Duodenal mucosa (tissue), 2 donors: ENCODE data around the gene MUC5B.

Source experiments
- H3K27ac ChIP-seq: one replicate; pipeline ENCODE4 v1.7.0; 2013; ENCODE audit warnings: low read depth, low read length
- H3K27me3 ChIP-seq, 2 donors: one replicate each; pipeline ENCODE4 v1.7.0; 2013; ENCODE audit warnings: low read length in 2 of 2, control low read depth in 1 of 2; ENCODE audit not compliant: insufficient read depth in 2 of 2, control insufficient read depth in 1 of 2
- H3K36me3 ChIP-seq, 2 donors: one replicate each; pipeline ENCODE4 v1.7.0; 2013; ENCODE audit warnings: low read length in 2 of 2, control low read depth in 1 of 2; ENCODE audit not compliant: insufficient read depth in 2 of 2, control insufficient read depth in 1 of 2
- H3K4me1 ChIP-seq, 2 donors: one replicate each; pipeline ENCODE4 v1.7.0; 2013; ENCODE audit warnings: low read length in 2 of 2, control low read depth in 1 of 2; ENCODE audit not compliant: insufficient read depth in 2 of 2, control insufficient read depth in 1 of 2
- H3K4me3 ChIP-seq, 2 donors: one replicate each; pipeline ENCODE4 v1.7.0; 2013; ENCODE audit warnings: low read length in 2 of 2, low read depth in 1 of 2
- H3K9ac ChIP-seq, 2 donors: one replicate each; pipeline ENCODE4 v1.7.0; 2013; ENCODE audit warnings: low read length in 2 of 2, low read depth in 1 of 2
- H3K9me3 ChIP-seq, 2 donors: one replicate each; pipeline ENCODE4 v1.7.0; 2013; ENCODE audit warnings: low read length in 2 of 2, control low read depth in 1 of 2; ENCODE audit not compliant: control insufficient read depth in 1 of 2

Gene MUC5B

GRCh38 chr11:1234054-1234720 is 11.3 kb downstream of the MUC5B start:
- no peak overlapping the region for H3K4me3 ChIP-seq
- no peak overlapping the region for H3K27ac ChIP-seq
- H3K36me3 ChIP-seq: no peaks in the 10 kb centered on the region
- no peak overlapping the region for H3K9ac ChIP-seq
- no peaks in the 10 kb centered on the region for H3K9me3 ChIP-seq
- peaks cover 0 to 4% of the 10 kb centered on the region in 2 donors for H3K4me1 ChIP-seq
- no peaks in the 10 kb centered on the region for H3K27me3 ChIP-seq

DNA sequence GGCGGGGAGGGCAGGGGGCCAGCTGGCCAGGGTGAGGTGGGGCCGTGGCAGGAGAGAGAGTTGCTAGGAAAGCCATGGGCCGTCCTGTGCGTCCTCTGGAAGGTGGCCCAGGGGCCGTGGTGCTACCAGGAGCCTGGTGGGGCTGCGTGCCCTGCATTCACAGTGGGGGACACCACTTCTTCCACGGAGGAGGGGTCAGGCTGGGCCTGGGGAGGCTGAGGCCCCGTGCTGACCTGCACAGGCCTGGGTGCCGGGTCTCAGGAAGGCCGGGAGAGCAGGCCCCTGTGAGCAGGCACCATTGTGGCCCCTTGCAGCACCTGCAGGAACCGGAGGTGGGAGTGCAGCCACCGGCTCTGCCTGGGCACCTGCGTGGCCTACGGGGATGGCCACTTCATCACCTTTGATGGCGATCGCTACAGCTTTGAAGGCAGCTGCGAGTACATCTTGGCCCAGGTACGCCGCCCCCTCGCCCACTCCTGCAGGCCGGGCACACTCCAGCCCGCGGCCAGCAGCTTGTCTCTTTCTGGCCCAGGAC is 12.0 kb downstream of the MUC5B start:
- Histone ChIP-seq H3K9me3 (no peaks in the 10 kb centered on the region), H3K27ac (no peak overlapping the region), H3K4me3 (no peak overlapping the region), H3K27me3 (no peaks in the 10 kb centered on the region), H3K36me3 (no peaks in the 10 kb centered on the region), H3K4me1 (peaks cover 0 to 4% of the 10 kb centered on the region in 2 donors), H3K9ac (no peak overlapping the region)

DNA sequence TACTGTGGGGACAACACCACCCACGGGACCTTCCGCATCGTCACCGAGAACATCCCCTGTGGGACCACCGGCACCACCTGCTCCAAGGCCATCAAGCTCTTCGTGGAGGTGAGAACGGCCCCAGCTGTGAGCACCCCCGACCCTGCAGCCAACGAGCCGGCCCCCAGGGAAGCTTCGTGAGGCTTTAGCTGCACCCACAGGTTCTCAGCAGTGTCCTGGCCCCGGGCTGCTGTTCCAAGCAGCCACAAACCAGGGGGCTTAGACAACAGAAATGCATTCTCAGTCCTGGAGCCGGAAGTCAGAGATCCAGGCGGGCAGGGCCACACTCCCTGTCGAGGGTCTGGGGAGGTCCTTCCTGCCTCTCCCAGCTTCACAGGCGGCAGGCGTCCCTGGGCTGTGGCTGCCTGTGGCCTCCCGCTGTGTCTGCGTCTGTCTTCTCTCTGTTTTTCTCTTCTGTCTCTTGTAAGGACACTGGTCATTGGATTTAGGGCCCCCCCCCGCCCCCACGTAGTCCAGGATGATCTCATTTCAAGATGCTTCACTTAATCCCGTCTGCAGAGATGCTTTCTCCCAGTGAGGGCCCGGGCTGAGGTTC is 12.5 kb downstream of the MUC5B start:
- Histone ChIP-seq H3K4me1 (peaks cover 0 to 4% of the 10 kb centered on the region in 2 donors), H3K27ac (no peak overlapping the region), H3K9me3 (no peaks in the 10 kb centered on the region), H3K36me3 (no peaks in the 10 kb centered on the region), H3K4me3 (no peak overlapping the region), H3K27me3 (no peaks in the 10 kb centered on the region), H3K9ac (no peak overlapping the region)

GRCh38 chr11:1235901-1236315 is 13.0 kb downstream of the MUC5B start:
- no peak overlapping the region for H3K9ac ChIP-seq
- no peak overlapping the region for H3K4me3 ChIP-seq
- no peaks in the 10 kb centered on the region for H3K9me3 ChIP-seq
- H3K27me3 ChIP-seq: no peaks in the 10 kb centered on the region
- no peaks in the 10 kb centered on the region for H3K36me3 ChIP-seq
- H3K27ac ChIP-seq: no peak overlapping the region
- peaks cover 0 to 4% of the 10 kb centered on the region in 2 donors for H3K4me1 ChIP-seq

GRCh38 chr11:1236316-1237127 is 13.7 kb downstream of the MUC5B start:
- Histone ChIP-seq H3K4me1 (peaks cover 0 to 4% of the 10 kb centered on the region in 2 donors), H3K27ac (no peak overlapping the region), H3K4me3 (no peak overlapping the region), H3K36me3 (no peaks in the 10 kb centered on the region), H3K9me3 (no peaks in the 10 kb centered on the region), H3K9ac (no peak overlapping the region), H3K27me3 (no peaks in the 10 kb centered on the region)

- Histone ChIP-seq H3K36me3 (no peaks in the 10 kb centered on the region), H3K4me1 (peaks cover 0 to 4% of the 10 kb centered on the region in 2 donors), H3K27ac (no peak overlapping the region), H3K9me3 (no peaks in the 10 kb centered on the region), H3K4me3 (no peak overlapping the region), H3K27me3 (no peaks in the 10 kb centered on the region), H3K9ac (no peak overlapping the region)
Measured at GRCh38 chr11:1237128-1237580, 14.3 kb downstream of the MUC5B start.

DNA sequence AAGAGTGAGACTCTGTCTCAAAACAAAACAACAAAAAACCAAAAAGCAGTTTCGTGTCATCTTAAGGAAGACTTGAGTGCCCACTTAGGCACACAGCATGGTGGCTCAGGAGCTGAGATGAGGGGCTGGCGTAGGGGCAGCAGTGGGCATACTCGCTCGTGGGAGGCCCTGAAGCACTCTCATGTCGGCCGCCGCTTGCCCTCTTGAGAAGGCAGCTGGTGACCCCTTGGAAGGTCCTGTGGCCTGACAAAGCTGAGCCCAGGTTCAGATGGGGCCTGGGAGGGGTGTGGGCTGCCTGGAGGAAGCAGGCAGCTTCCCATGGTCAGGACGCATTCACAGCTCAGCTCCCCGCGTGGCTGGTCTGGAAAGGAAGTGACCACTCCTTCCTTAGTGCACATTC is 15.0 kb downstream of the MUC5B start:
- H3K9ac ChIP-seq: no peak overlapping the region
- H3K36me3 ChIP-seq: no peaks in the 10 kb centered on the region
- no peak overlapping the region for H3K4me3 ChIP-seq
- no peaks in the 10 kb centered on the region for H3K27me3 ChIP-seq
- H3K4me1 ChIP-seq: peaks cover 0 to 4% of the 10 kb centered on the region in 2 donors
- no peaks in the 10 kb centered on the region for H3K9me3 ChIP-seq
- H3K27ac ChIP-seq: no peak overlapping the region

DNA sequence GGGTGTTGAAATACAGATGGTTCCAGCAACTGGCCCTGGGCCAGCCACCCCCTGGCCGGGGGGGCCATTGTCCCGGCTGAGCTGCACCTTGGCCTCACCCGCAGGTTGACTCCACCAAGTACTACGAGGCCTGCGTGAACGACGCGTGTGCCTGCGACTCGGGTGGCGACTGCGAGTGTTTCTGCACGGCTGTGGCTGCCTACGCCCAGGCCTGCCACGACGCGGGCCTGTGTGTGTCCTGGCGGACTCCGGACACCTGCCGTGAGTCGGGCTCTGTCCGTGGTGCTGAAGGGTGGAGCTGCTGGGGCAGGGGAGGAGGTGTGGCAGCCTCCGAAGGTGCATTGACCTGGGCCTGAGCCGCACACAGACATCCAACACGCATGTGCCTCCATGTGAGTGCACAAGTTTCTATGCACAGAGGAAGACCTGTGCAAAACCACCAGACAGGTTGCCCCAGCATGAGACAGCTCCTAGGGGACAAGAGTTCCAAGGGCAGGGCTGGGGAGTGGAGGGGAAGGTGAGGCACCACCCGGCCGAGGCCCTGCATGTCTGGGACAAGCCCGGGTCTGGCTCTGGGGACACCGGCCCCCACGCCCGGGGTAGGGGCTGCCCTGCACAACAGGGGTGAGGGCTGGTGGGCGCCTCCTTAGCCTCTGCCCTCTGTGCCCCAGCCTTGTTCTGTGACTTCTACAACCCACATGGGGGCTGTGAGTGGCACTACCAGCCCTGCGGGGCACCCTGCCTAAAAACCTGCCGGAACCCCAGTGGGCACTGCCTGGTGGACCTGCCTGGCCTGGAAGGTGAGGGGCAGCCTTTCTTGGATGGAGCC is 16.1 kb downstream of the MUC5B start:
- no peaks in the 10 kb centered on the region for H3K9me3 ChIP-seq
- H3K27me3 ChIP-seq: no peaks in the 10 kb centered on the region
- H3K4me3 ChIP-seq: no peak overlapping the region
- H3K27ac ChIP-seq: no peak overlapping the region
- no peak overlapping the region for H3K9ac ChIP-seq
- no peaks in the 10 kb centered on the region for H3K36me3 ChIP-seq
- H3K4me1 ChIP-seq: no peaks in the 10 kb centered on the region

GRCh38 chr11:1239596-1240205 is 16.8 kb downstream of the MUC5B start:
- H3K4me3 ChIP-seq: no peak overlapping the region
- H3K27me3 ChIP-seq: no peaks in the 10 kb centered on the region
- no peak overlapping the region for H3K27ac ChIP-seq
- H3K9ac ChIP-seq: no peak overlapping the region
- H3K4me1 ChIP-seq: no peaks in the 10 kb centered on the region
- no peaks in the 10 kb centered on the region for H3K9me3 ChIP-seq
- H3K36me3 ChIP-seq: no peaks in the 10 kb centered on the region
